ENCODE results near the gene LONRF2. TPM values are rescaled to one million over a fixed set of nuclear protein-coding genes. Genes with fewer than 3 reads are reported as not detected.
"Not testable (repeated sequence)": the region's sequence is repeated elsewhere in the genome, so short reads cannot be mapped to it uniquely, and the experiment has no call there.

LONRF2 gene
- total and polyA plus RNA-seq, 2 experiments from 2014 or later = 0.69 to 1.9 TPM

DNA sequence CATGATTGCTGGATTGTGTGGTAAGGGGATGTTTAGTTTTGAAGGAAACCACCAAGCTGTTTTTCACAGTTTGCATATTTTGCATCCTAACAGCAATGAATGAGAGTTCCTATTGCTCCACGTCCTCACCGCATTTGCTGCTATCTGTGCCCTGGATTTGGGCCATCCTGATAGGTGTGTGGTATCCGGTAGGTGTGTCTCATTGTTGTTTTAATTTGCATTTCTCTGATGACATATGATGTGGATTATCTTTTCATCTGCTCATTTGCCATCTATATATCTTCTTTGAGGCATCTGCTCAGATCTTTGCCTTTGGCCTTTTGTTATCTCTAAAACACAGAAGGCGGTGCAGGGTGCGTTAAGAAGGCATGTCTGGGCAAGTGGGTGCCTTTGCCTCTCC lies 73.3 kb downstream of the LONRF2 start:
- WGBS (ENCODE audit: low lambda C conversion rate, missing lambda C conversion rate) = 88% methylated on average over 5 of the region's 5 CpGs
- H4K20me1 ChIP-seq (ENCODE audit: insufficient read depth, poor library complexity, severe bottlenecking) = no peaks in the 10 kb centered on the region
- TF ChIP-seq EZH2phosphoT487 (IDR thresholded peaks at IDR 0.05; ENCODE audit: low read depth, severe bottlenecking, unreplicated experiment) = no peak
- TF ChIP-seq, protein P1, sequence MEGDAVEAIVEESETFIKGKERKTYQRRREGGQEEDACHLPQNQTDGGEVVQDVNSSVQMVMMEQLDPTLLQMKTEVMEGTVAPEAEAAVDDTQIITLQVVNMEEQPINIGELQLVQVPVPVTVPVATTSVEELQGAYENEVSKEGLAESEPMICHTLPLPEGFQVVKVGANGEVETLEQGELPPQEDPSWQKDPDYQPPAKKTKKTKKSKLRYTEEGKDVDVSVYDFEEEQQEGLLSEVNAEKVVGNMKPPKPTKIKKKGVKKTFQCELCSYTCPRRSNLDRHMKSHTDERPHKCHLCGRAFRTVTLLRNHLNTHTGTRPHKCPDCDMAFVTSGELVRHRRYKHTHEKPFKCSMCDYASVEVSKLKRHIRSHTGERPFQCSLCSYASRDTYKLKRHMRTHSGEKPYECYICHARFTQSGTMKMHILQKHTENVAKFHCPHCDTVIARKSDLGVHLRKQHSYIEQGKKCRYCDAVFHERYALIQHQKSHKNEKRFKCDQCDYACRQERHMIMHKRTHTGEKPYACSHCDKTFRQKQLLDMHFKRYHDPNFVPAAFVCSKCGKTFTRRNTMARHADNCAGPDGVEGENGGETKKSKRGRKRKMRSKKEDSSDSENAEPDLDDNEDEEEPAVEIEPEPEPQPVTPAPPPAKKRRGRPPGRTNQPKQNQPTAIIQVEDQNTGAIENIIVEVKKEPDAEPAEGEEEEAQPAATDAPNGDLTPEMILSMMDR (IDR thresholded peaks at IDR 0.05; ENCODE audit: poor library complexity) = no peak
- TF ChIP-seq EZH2 (IDR thresholded peaks at IDR 0.05; ENCODE audit: borderline replicate concordance) = no peak

GRCh38 chr2:100248556-100248955 lies 73.7 kb downstream of the LONRF2 start:
- not testable (repeated sequence) for H3K27me3 ChIP-seq; H3K36me3 ChIP-seq (replicated peaks; ENCODE audit: insufficient read depth, low read depth); H4K20me1 ChIP-seq (ENCODE audit: insufficient read depth, poor library complexity, severe bottlenecking); H3K4me1 ChIP-seq (ENCODE audit: insufficient read depth); DNase-seq (ENCODE audit: low spot score); H3K4me2 ChIP-seq; H3K79me2 ChIP-seq; H3K9me2 ChIP-seq (replicated peaks; ENCODE audit: insufficient read depth); H3K27ac ChIP-seq; H3K4me3 ChIP-seq; H2AFZ ChIP-seq; H3K9me3 ChIP-seq (ENCODE audit: low read depth)
- WGBS (ENCODE audit: low lambda C conversion rate, missing lambda C conversion rate) = 91% methylated on average over 9 of the region's 9 CpGs

More for the DNA sequence above, 73.3 kb downstream of the LONRF2 start:
- DNase-seq (ENCODE audit: low spot score) = no peak
- no peaks in the 10 kb centered on the region for H3K27me3 ChIP-seq
- H3K9me3 ChIP-seq (ENCODE audit: low read depth) = no peaks in the 10 kb centered on the region
- no peaks in the 10 kb centered on the region for H3K4me1 ChIP-seq (ENCODE audit: insufficient read depth)
- no peaks in the 10 kb centered on the region for H3K79me2 ChIP-seq
- no peaks in the 10 kb centered on the region for H3K9me2 ChIP-seq (replicated peaks; ENCODE audit: insufficient read depth)
- H2AFZ ChIP-seq = no peak overlapping the region
- no peak overlapping the region for H3K4me3 ChIP-seq
- no peaks in the 10 kb centered on the region for H3K36me3 ChIP-seq (replicated peaks; ENCODE audit: insufficient read depth, low read depth)
- H3K4me2 ChIP-seq = no peak overlapping the region
- H3K27ac ChIP-seq = no peak overlapping the region

DNA sequence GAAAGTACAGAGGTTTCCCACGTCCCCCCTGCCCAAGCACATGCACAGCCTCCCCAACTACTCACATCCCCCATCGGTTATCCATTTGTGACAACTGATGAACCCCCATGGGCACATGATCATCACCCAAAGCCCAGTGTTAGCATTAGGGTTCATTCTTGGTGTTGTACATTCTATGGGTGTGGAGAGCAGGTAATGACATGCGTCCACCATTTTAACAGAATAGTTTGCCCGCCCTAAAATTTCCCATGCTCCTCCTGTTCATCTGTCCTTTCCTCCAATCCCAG lies 74.3 kb downstream of the LONRF2 start:
- Histone ChIP-seq H3K4me3 (no peak overlapping the region), H2AFZ (no peak overlapping the region), H3K27ac (no peak overlapping the region), H3K9me3 (ENCODE audit: low read depth) (no peaks in the 10 kb centered on the region), H4K20me1 (ENCODE audit: insufficient read depth, poor library complexity, severe bottlenecking) (no peaks in the 10 kb centered on the region), H3K4me1 (ENCODE audit: insufficient read depth) (no peaks in the 10 kb centered on the region), H3K27me3 (no peaks in the 10 kb centered on the region), H3K79me2 (no peaks in the 10 kb centered on the region), H3K9me2 (replicated peaks; ENCODE audit: insufficient read depth) (no peaks in the 10 kb centered on the region), H3K36me3 (replicated peaks; ENCODE audit: insufficient read depth, low read depth) (no peaks in the 10 kb centered on the region), H3K4me2 (no peak overlapping the region)
- TF ChIP-seq, protein P1 (IDR thresholded peaks at IDR 0.05; ENCODE audit: poor library complexity) = no peak
- TF ChIP-seq EZH2 (IDR thresholded peaks at IDR 0.05; ENCODE audit: borderline replicate concordance) = no peak
- no peak for TF ChIP-seq EZH2phosphoT487 (IDR thresholded peaks at IDR 0.05; ENCODE audit: low read depth, severe bottlenecking, unreplicated experiment)
- DNase-seq (ENCODE audit: low spot score) = no peak
- 89% methylated on average over 4 of the region's 4 CpGs for WGBS (ENCODE audit: low lambda C conversion rate, missing lambda C conversion rate)

DNA sequence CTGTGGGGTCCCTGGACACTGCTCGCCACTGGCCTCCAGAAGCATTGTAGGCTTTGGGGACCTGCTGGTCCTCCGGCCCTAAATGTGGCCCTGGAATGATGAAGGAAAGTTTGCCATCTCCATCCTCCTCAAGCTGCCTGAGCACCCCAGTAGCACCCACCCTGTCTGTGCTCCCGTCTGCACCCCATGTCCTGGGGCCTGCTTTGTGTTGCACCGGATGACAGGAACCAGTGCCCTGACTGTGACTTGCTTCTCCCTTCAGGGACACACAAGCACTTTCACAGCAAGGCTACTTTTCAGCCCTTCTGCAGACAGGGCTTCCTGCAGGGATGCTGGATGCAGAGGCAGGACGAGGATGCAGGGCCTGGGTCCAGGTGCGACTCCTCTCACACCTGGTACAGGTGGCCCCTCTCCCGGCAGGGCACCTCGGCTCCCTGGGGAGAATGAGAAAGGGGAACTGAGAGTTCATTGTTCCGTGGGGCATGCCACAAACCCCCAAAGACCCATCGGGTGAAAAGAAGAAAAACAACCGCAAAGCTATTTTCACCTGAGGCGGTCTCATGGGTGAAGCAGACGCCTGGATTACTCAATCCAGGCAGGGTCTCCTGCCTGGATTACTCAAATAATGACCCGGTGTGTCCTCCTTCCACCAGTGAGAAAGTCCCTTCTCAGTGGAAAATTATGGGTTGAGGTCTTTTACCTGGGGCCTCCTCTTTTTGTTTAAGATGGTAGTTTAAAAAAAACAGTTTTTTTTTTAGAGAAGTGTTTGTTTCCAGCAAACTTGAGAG lies 74.9 kb downstream of the LONRF2 start:
- no peak for DNase-seq (ENCODE audit: low spot score)
- Histone ChIP-seq H3K9me3 (ENCODE audit: low read depth) (no peaks in the 10 kb centered on the region), H3K27me3 (no peaks in the 10 kb centered on the region), H3K4me3 (no peak overlapping the region), H3K9me2 (replicated peaks; ENCODE audit: insufficient read depth) (no peaks in the 10 kb centered on the region), H3K36me3 (replicated peaks; ENCODE audit: insufficient read depth, low read depth) (no peaks in the 10 kb centered on the region), H4K20me1 (ENCODE audit: insufficient read depth, poor library complexity, severe bottlenecking) (no peaks in the 10 kb centered on the region), H3K4me2 (no peak overlapping the region), H3K27ac (no peak overlapping the region), H3K79me2 (no peaks in the 10 kb centered on the region), H2AFZ (no peak overlapping the region), H3K4me1 (ENCODE audit: insufficient read depth) (peaks cover 4% of the 10 kb centered on the region)
- WGBS (ENCODE audit: low lambda C conversion rate, missing lambda C conversion rate) = 84% methylated on average over 14 of the region's 14 CpGs
- TF ChIP-seq EZH2phosphoT487 (IDR thresholded peaks at IDR 0.05; ENCODE audit: low read depth, severe bottlenecking, unreplicated experiment) (no peak), EZH2 (IDR thresholded peaks at IDR 0.05; ENCODE audit: borderline replicate concordance) (no peak)
- TF ChIP-seq, protein P1 (IDR thresholded peaks at IDR 0.05; ENCODE audit: poor library complexity) = no peak

Measured in hepatocyte (in vitro differentiated cells).